HG02840 (cell line): ENCODE results near the gene MYO1D.
"Not testable (repeated sequence)": the region's sequence is repeated elsewhere in the genome, so short reads cannot be mapped to it uniquely, and the experiment has no call there.

Experiments
- ATAC-seq: cut with Tn5 transposase; IDR thresholded peaks from one replicate; pipeline ENCODE4 v1.9.1; 2021; ENCODE audit warnings: mild to moderate bottlenecking, moderate library complexity, moderate number of reproducible peaks; ENCODE audit not compliant: unreplicated experiment, low FRiP score

The MYO1D gene

DNA sequence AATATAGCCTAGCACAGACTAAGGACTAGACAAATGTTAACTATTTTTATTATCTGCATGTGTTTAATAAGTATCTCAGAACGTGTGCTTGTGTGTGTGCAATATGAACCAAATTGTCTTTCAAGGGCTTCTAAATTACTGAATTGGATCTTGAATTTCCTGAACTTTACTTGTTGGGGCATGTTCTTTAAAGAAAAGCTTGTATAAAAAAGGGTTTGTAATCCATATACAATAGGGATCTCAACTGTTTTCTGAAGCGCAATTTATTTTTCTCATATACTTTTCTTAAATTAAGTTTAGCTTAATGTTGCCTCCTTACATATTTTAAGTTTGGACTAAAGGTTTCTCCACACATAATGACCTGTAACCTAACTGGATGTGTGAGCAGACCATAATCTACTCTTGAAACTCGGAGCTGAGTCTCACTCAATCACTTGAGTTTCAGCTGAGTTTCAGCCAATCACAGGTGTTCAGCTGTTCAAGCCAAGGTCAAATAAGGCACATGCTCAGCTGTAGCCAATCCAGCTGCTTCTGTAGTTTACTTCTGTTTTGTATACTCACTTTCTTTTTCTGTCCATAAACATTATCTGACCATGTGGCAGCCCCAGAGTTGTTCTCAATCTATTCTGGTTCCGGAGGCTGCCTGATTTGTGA, 317.8 kb downstream of the MYO1D start:
- ATAC-seq, result peak; percentile 68

DNA sequence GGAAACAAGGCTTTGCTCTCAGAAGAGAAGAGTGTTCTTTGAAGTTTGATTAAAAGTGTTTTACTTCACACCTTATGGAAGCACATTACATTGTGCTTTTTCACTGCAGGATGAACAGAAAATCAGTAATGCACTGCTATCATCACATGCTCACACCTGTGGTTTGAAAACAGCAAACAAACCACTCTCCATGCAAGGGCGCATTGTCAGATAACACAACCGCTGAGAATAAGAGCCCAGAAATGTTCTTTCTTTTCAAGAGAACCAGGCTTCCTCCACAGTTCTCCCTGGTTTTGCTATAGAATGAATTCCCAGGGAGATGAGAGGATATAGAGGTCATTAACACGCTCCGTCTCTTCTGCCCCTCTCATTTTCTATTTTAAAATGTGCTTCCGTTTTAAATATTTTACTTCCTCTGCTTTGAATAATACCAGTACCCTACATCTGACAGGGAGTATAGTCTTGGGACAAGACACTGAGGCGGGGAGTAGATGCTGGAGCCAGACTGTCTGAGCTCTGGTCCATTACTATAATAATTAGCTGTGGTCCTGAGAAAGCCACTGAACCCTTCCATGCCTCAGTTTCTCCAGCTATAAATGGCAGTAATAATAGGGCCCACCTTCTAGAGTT, 318.5 kb downstream of the MYO1D start:
- ATAC-seq, result no peak

DNA sequence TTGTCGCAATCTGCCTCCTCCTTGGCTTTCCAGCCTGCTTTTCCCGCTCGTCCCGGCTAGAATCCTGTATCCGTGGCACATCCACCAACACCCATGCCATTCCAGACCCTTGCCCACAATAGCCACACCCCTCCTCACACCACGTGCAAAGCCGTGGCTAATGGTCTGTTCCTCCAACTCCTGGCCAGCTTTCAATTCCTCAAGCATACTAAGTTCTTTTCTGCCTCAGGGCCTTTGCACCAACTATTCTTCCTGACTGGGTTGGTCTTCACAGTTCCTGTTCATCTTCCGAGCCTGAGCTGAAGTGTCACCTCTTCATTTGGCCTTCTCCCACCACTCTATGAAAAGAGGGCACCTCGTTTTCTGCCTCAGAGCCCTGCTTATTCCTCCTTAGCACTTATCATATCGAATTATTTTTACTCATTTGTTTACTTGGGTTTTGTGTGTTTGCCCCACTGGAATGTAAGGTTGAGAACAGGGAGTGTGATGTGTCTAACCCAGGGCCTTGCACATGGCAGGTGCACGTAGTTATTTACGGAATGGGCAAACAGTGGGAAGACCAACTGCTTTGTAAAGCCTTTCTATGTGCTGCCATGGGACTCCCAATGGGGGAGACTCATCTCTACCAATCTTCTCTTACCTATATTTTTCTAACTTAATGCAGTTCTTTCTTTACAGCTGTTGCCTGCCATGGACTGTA, 321.2 kb downstream of the MYO1D start:
- ATAC-seq, result no peak

DNA sequence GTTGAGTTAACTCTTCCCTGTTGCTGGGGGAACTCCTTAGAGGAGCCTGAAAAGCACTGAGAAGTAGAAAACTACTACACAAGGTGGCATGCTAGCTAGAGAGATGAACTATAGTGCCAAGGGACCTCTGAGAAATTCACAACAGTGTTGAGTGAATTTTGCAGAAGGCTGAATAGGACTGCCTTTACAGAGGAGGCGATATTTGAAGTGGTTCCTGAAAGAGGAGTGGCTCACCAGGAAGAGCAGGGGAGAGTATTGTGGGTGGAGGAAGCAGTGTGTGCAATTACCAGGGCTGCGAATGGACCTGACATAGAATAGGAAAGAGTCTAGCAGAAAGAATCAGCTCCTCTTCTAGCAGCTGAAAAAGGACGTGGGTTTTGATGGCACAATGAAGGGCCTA, 323.8 kb downstream of the MYO1D start:
- no peak for ATAC-seq

DNA sequence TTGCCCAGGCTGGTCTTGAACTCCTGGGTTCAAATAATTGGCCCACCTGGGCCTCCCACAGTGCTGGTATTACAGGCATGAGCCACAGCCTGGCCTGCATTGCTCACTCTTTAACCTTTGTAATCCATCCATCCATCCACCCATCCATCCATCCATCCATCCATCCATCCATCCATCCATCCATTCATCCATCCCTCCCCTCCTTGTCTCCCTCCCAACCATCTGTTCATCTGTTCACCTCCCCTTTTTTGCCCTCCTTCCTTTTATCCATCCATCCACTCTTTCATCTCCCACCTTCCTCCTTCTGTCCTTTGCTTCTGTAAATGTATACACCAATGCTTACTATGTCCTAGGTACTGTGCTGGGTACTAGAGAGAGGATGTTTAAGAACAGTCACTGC, 324.6 kb downstream of the MYO1D start:
- ATAC-seq, result no peak

DNA sequence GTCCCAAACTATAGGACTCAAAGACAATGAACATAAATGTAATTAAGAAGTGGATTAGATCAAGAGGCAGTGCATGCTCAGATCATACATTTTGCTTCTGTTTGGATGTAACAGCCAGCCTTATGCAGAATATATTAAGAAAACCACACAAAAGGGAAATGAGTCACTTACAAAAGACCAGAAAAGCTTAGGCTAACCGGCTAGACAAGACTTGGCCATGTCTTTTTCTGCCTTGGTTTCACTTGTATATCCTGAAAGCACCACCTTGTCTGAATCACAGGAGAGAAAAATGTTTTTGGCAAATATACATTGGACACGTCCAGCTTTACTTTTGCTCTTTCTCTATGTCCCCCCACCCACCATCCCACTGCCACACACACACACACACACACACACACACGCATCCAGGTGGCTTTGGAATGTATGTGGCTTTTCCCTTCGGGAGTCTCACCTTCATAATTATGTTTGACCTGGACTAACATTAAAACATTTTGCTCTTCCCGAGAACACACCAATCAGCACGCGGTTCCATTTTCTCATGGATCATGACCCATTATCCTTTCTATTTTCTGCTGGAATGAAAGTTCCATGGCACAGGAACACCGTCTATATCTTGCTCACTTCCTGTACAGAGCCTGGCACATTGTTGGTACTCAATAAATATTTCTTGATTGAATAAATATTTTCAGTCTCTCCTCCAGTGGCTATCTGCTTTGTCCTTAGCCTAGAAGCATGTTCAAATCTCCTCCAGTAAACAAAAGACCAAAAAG, 325.6 kb downstream of the MYO1D start:
- no peak for ATAC-seq

DNA sequence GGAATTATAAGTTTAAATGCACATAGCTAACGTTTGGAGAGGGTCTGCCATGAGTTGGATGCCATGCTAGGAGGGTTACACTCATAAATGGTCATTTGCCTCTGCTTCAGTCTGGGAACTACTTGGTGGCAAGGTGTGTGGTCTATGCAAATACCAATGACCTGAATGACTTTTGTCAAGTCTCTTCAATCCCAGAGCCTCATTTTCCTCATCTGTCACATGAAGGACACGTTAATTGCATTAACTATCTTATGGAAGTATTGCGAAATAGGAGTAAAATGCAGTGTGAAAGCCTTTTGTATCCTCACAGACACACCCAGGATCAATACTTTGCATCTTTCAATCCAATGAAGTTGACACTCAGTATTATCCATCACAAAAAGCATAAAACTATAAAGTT, 327.4 kb downstream of the MYO1D start:
- no peak for ATAC-seq

DNA sequence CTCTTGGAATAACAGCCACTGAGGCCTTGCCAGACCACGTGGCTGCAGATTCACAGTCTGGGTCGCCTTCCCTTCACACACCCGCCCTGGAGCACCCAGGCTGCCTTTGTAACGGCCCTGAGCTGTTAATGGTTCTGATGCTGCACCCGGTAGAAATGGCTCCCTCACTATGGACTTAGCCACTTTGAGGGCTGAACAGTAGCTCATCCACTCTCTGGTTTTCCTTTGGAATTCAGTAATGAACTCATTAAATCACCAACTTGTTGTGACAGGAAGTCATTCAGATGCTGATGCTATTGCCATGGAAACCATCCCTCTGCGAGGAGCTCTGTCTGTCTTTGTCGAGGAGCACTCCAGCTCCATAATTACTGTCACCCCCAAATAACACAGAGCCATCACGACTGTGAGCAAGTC, 330.9 kb downstream of the MYO1D start:
- no peak for ATAC-seq

DNA sequence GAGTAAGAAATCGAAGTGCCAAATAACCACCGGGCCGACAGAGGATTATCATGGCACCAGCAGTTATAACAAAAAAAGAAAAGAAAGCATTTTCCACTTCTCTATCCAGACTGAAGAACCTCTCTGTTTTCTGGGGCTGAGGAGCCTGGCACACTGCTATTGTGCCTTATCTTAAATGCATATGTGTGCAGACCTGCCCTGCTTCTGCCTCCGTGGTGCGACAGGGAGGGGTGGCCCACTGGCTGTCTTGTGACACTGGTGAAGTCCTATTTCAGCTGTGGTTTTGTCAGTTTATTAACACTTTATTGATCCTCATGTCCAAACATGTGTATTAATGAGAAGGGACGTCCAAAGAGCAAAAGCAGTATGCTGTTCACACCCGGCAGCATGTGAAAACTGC, 334.7 kb downstream of the MYO1D start:
- ATAC-seq, result no peak

DNA sequence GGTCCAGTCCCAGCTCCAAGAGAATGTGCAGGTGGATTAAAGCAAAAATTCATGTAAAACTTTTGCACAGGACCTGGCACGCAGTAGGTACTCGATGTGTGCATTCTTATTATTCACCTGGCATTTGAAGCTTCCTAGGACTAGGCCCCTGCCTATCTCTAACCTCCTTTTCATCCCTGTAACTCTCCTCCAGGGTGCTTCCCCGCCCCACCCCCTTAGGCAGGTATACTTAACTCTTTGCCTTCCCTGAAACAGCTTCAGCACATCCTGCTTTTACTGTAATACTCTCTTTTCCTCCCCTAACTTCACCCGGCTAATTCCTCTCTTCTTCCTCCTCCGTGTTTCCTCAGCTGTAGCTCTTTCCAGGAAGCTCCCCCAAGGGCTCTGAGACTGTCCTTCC, 335.3 kb downstream of the MYO1D start:
- ATAC-seq, result no peak

DNA sequence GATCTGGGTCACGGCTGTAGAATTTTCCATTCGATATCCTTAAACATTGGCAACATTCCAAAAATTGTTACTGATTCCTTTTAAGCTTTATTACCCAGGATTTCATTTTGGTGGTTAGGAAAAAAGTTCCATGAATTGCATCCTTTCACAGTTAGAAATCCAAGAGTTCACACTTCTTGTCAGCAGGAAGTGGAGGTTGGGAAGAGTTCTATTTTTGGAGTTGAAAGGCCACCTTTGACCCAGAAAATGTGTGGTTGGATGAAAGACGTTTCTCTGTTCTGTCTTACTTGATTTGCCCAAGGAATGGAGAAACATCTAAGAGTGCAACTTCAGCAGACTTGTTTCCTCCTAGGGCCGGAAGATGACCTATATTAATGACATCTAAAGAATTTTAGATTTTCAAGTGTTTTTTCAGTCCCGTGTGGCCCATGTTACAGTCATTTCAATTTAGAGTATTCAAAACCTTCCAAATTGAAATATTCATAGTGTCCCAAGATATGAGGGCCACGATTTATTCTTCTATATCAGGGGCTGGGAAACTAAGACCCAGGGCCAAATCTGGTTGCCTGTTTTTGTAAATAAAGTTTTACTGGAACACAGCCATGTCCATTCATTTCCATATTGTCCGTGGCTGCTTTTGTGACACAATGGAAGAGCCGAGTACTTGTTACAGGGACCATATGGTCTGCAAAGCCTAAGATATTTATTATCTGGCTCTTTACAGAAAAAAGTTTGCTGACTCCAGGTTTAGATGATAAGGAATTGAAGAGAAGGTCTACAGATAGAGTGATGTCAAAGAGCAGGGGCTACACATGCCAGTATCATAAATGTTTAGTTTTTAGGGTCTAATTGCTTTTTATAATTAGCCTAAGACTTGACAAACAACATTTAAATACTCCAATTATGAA, 339.9 kb downstream of the MYO1D start:
- no peak for ATAC-seq

DNA sequence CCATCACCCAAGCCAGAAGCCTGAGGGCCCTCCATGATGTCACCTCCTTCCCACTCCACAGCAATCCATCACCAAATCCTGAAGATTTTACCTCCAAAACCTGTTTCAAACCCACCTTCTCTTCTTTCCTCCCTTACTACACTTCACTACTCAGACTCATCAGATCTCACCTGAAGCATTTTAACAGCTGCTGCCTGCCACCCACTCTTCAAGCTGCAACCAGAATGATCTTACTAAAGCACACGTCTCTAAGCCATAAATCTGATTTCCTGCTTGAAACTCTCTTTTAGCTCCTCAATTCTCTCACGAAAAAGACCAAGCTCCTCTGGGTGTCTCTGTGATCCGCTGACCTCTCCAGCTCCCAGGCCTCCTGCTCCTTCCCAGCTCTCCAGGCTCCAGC, 343.6 kb downstream of the MYO1D start:
- no peak for ATAC-seq

DNA sequence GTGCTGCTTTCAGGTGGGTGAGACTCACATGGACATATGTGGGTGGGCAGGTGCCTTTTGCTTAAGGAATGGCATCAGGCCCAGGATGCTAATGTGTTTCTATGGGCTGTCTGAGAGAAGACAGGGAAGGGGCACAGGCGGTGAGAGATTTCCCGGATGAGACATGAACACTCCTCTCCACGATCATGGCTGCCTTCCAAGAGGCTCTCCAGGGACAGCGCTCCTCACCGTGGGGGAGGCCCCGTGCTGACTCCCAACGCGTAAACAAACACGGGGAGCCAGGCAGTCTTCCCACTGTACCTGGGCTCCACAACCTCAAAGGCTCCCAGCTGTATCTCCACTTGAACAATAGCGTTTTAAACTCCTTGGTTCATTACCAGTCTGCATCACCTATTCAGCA, 347.3 kb downstream of the MYO1D start:
- no peak for ATAC-seq

DNA sequence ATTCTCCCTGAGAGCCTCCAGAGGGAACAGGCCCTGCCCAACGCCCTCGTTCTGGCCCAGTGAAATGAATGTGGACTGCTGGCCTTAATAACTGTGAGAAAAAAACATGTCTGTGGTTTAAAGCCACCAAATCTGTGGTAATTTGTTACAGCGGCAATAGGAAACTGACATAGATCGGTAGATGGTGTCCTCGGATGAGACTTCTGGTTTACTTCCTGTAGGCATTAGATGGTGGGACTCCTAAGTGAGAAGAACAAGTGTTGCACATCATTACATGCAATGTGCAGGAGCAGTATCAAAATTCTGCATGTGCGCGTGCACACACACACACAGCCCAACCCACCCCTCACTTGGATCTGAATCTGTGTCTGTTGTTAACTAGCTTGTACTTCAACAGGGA, 348.1 kb downstream of the MYO1D start:
- no peak for ATAC-seq

DNA sequence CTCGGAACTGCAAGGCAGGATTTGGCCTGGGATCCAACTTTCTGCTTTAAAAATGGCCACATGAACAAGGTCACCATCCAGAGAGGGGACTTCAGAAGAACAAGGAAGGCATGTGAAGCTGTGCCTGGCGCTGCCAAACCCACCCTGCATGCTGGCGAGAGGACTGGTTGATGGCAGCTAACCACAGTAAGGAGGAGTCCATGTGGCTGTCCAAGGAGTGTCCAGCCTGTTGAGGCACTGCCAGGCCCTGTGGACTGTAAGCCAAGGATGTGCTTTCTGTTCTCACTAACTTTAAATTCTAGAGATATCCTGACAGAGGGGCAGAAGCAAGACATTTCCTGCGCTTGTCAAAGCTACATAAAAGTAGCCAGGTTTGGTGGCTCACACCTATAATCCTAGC, 349.8 kb downstream of the MYO1D start:
- no peak for ATAC-seq

DNA sequence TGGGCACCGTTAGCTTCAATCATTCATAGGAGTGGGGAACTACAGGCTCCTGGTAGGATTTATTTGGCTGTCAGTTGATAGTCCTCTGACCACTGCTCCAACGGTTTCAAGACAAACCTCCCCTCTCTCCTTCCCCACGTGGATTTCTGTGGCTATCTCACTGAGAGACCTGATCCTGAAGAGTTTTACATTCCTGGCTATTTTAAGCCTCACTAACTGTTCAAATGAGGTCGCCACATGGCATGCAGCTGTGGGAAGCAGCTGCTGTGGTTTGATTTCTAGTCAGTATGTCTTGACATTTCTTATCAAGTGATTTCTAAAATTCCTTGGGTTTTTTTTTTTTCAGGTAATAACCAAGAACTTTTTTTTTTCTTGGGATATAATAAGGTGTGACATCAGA, 351.8 kb downstream of the MYO1D start:
- ATAC-seq, result no peak

DNA sequence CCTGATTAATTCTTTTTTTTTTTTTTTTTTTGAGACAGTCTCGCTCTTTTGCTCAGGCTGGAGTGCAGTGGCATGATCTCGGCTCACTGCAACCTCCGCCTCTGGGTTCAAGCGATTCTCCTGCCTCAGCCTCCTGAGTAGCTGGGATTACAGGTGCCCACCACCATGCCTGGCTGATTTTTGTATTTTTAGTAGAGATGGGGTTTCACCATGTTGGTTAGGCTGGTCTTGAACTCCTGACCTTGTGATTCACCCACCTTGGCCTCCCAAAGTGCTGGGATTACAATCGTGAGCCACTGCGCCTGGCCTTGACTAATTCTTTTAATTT, 352.4 kb downstream of the MYO1D start:
- not testable (repeated sequence) for ATAC-seq

DNA sequence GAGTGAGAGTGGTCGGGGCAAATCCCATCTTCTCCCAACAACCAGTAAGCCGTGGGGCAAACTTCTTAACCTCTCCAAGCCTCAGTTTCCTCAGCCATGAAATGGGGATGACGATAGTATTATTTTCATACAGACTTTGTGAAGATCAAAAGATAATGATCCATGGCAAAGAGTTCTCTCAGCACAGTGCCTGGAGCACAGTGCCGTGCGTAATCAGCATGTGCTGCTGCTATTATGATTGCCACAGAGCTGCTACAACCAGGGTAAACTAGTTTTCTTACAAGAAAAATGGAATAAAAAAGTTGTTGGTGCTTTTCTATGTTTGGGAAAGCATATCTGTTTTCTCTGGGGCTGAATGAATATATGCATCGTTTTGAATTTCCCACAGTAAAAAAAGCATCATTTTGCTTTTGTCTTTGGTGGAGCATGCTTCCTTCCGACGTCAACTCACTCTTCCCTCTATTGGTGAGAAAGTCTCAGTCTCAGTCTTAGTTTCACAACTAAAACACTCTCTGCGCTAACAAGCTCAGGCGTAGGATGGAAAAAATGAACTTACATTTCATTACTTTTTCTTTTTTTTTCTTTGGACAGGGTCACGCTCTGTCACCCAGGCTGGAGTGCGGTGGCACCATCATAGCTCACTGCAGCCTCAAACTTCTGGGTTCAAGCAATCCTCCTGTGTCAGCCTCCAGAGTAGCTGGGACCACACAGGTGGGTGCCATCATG, 352.9 kb downstream of the MYO1D start:
- peak; percentile 40 for ATAC-seq

DNA sequence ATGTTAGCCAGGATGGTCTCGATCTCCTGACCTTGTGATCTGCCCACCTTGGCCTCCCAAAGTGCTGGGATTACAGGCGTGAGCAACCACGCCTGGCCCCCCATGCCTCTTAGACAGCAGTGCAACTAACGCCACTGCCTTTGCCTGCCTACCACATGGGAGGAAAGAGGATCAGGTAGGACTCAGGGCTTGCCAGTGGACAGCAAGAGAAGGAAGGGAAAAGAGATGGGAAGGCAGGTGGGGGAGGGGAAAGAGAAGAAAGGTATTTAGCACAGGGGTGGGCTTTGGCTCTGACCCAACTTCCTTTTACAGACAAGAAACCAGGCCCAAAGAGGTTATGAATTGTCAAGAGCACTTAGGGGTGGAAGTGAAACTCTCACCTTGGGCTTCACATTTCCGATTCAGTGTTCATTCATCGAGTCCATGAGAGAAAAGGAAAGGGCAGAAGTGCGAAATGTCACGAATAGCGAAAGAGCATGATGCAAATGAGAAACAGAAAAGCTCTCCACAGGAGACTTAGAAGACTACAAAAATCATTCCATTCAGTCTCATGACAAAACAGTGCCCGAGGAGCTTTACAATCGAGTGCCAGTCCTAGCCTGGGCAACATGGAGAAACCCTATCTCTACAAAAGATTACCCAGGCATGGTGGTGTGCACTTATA, 353.8 kb downstream of the MYO1D start:
- ATAC-seq, result no peak
